Heart left ventricle (tissue), 13 donors: ENCODE measurements around the gene RIC3.

Experiments used
- CTCF ChIP-seq, 12 donors: fragments of 200-600 bp; sonication (generic) in 4 of 12; IDR thresholded peaks; one replicate each; pipeline versions ENCODE4 v1.5.0 to v1.8.0; 2018 to 2022; ENCODE audit warnings: antibody characterized with exemption in 12 of 12, mild to moderate bottlenecking in 5 of 12
- POLR2A ChIP-seq, 2 donors: fragments of 450-650 bp; IDR thresholded peaks; one replicate each; pipeline ENCODE4 v1.6.1; 2017; ENCODE audit warnings: antibody characterized with exemption in 2 of 2, mild to moderate bottlenecking in 2 of 2, moderate library complexity in 2 of 2
- donor health status: ischemic (EF 13 %, LVEDD 7.1; RV severe dilation, severe dysfunction).
- donor health status: DM: no; HTN: yes; CAD: no.
- donor health status: DM: no; HTN: no; CAD: no.
- donor health status: ischemic (EF 25% LVEDD 6.9; RV normal size, moderate dysfunction).
- donor health status: ischemic (EF 25% LVEDD 5.7; RV mildly dilated, moderate dysfunction).
- donor health status: ischemic (EF 35%, LVEDD 5.7; RV mildly dilated, moderate dysfunction).
- donor health status: nonischemic (EF 11% LVEDD 7.7; RV severe dilation, severe dysfunction).
- donor health status: DM: yes; HTN: yes; CAD: no.
- donor health status: PGD.
- donor health status: ischemic (EF 29% LVEDD 5.4; RV normal size, mild dysfunction).
- donor health status: nonischemic (EF 23%, LVEDD 6.1; RV moderate dilation, normal function).

- no peak for TF ChIP-seq CTCF (IDR thresholded peaks at IDR 0.05)
- TF ChIP-seq POLR2A (IDR thresholded peaks at IDR 0.05): no peak
Measured at GRCh38 chr11:8087756-8088155, 81.1 kb downstream of the RIC3 start.
